Esophagus squamous epithelium (tissue), 4 donors: ENCODE data around the gene GLRA3.

ENCODE experiments used
- CTCF ChIP-seq, 6 experiments: fragments of 450-650 bp in 4 of 6; fragments of 200-600 bp in 2 of 6; sonication (generic) in 2 of 6; IDR thresholded peaks; one replicate each; pipeline ENCODE4 v1.5.1; 2016 to 2019; ENCODE audit warnings: antibody characterized with exemption in 6 of 6, mild to moderate bottlenecking in 4 of 6, moderate library complexity in 4 of 6
- POLR2A ChIP-seq, 4 donors: fragments of 450-650 bp; IDR thresholded peaks; one replicate each; pipeline ENCODE4 v1.6.1; 2017; ENCODE audit warnings: antibody characterized with exemption in 4 of 4, mild to moderate bottlenecking in 4 of 4, moderate library complexity in 3 of 4

- no peak for TF ChIP-seq CTCF (IDR thresholded peaks at IDR 0.05)
- TF ChIP-seq POLR2A (IDR thresholded peaks at IDR 0.05) = no peak
Observed at GRCh38 chr4:174672276-174672675, 156.8 kb downstream of the GLRA3 start.
